Duodenal mucosa (tissue), 2 donors: ENCODE data around the gene MACROD1.

Experiments
- H3K27ac ChIP-seq: one replicate; pipeline ENCODE4 v1.7.0; 2013; ENCODE audit warnings: low read depth, low read length
- H3K27me3 ChIP-seq, 2 donors: one replicate each; pipeline ENCODE4 v1.7.0; 2013; ENCODE audit warnings: low read length in 2 of 2, control low read depth in 1 of 2; ENCODE audit not compliant: insufficient read depth in 2 of 2, control insufficient read depth in 1 of 2
- H3K36me3 ChIP-seq, 2 donors: one replicate each; pipeline ENCODE4 v1.7.0; 2013; ENCODE audit warnings: low read length in 2 of 2, control low read depth in 1 of 2; ENCODE audit not compliant: insufficient read depth in 2 of 2, control insufficient read depth in 1 of 2
- H3K4me1 ChIP-seq, 2 donors: one replicate each; pipeline ENCODE4 v1.7.0; 2013; ENCODE audit warnings: low read length in 2 of 2, control low read depth in 1 of 2; ENCODE audit not compliant: insufficient read depth in 2 of 2, control insufficient read depth in 1 of 2
- H3K4me3 ChIP-seq, 2 donors: one replicate each; pipeline ENCODE4 v1.7.0; 2013; ENCODE audit warnings: low read length in 2 of 2, low read depth in 1 of 2
- H3K9ac ChIP-seq, 2 donors: one replicate each; pipeline ENCODE4 v1.7.0; 2013; ENCODE audit warnings: low read length in 2 of 2, low read depth in 1 of 2
- H3K9me3 ChIP-seq, 2 donors: one replicate each; pipeline ENCODE4 v1.7.0; 2013; ENCODE audit warnings: low read length in 2 of 2, control low read depth in 1 of 2; ENCODE audit not compliant: control insufficient read depth in 1 of 2

The MACROD1 gene

DNA sequence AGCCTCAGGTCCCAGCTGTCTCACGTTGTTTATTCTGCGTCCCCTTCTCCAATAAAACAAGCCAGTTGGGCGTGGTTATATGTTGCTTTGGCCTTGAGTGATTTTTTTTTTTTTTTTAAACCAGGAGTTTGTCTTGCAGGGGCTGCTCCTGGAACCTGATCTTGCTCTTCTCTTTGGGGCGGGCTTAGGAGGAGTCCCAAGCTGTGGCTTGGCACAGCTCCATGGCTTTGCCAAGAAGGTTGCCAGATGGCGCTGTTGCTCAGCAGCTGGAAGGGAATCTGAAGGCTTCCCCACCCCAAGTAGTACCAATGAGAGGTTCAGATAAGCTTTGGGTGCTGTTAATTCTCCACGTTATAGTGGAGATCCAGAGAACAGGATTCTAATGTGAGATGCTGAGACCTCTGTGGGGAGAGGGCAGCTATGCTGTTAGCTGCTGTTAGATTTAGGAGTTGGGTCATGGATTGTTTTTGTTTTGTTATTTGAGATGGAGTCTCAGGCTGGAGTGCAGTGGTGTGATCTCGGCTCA, 38.6 kb upstream of the MACROD1 start:
- H3K4me3 ChIP-seq = no peak overlapping the region
- no peak overlapping the region for H3K27ac ChIP-seq

DNA sequence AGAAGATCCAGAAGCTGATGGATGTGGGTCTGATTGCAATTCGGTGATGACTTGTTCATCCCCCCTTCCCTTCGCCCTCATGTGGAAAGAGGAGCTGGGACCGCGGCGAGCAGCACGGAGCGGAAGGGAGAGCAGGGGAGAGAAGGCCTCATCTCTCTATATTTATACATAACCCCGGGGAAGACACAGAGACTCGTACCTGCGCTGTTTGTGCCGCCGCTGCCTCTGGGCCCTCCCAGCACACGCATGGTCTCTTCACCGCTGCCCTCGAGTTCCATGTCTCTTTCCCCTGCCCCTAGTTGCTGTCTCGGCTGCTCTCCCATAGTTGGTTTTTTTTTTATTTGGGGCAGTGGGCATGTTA, 38.1 kb upstream of the MACROD1 start:
- H3K36me3 ChIP-seq = peaks cover 27 to 40% of the 10 kb centered on the region in 2 donors

More for the DNA sequence above, 38.6 kb upstream of the MACROD1 start:
- Histone ChIP-seq H3K27me3 (no peaks in the 10 kb centered on the region), H3K36me3 (peaks cover 27 to 40% of the 10 kb centered on the region in 2 donors), H3K4me1 (peaks cover 33 to 38% of the 10 kb centered on the region in 2 donors), H3K9ac (no peak overlapping the region), H3K9me3 (no peaks in the 10 kb centered on the region)

DNA sequence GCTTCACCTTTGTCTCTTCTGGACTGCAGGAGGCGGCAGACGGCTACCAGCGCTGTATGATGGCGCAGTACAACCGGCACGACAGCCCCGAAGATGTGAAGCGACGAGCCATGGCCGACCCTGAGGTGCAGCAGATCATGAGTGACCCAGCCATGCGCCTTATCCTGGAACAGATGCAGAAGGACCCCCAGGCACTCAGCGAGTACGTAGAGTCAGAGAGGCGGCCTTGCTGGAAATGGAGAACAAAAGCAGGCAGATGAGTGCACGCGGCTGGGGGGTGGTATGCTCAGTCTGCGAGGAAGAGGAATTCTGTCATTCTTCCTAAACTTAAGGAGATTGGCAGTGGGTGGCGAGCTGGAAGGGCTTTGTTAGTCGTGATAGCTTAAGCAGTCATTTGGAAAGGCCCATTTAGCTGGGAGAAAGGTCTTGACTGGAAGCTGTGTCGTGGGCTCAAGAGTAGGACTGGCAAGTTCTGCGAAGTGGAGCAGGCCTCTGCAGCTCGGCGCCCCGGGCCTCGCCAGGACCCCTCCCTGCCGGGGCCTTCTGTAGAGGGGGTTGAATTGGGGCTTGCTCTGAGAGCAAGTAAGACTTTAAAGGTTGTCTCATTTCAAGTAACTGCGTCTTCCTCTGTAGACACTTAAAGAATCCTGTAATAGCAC, 37.6 kb upstream of the MACROD1 start:
- peaks cover 27 to 45% of the 10 kb centered on the region in 2 donors for H3K36me3 ChIP-seq
- no peak overlapping the region for H3K9ac ChIP-seq
- H3K4me1 ChIP-seq = peaks cover 33 to 38% of the 10 kb centered on the region in 2 donors
- no peak overlapping the region for H3K27ac ChIP-seq
- no peaks in the 10 kb centered on the region for H3K9me3 ChIP-seq
- no peaks in the 10 kb centered on the region for H3K27me3 ChIP-seq
- no peak overlapping the region for H3K4me3 ChIP-seq

More for the DNA sequence above, 38.1 kb upstream of the MACROD1 start:
- H3K4me3 ChIP-seq = no peak overlapping the region
- peaks cover 33 to 38% of the 10 kb centered on the region in 2 donors for H3K4me1 ChIP-seq
- H3K27me3 ChIP-seq = no peaks in the 10 kb centered on the region
- no peaks in the 10 kb centered on the region for H3K9me3 ChIP-seq
- no peak overlapping the region for H3K27ac ChIP-seq
- no peak overlapping the region for H3K9ac ChIP-seq

- no peak overlapping the region for H3K4me3 ChIP-seq
- no peaks in the 10 kb centered on the region for H3K9me3 ChIP-seq
- H3K4me1 ChIP-seq = peaks cover 33 to 38% of the 10 kb centered on the region in 2 donors
- peaks cover 27 to 51% of the 10 kb centered on the region in 2 donors for H3K36me3 ChIP-seq
- H3K9ac ChIP-seq = no peak overlapping the region
- H3K27ac ChIP-seq = no peak overlapping the region
- H3K27me3 ChIP-seq = no peaks in the 10 kb centered on the region
These were observed 37.1 kb upstream of the MACROD1 start for GRCh38 chr11:64202992-64203391.

DNA sequence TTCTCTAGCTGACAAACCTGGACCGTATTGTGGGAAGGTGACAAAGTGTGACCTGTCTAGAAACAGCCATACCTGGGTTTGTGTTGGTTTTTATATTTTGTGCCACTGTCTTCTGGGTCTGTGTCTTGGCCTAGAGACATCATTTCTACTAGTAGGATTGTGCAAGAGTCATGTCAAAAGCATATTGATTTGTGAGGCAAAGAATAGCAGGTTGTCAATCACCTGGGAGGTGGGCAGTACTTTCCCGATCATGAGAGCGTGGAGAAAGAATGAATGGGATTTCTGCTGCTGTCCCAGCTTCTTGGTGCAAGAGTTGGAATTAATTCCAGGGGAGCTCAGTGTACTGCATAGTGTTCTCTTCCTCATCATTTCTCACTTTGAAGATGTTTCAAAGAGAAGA, 35.6 kb upstream of the MACROD1 start:
- Histone ChIP-seq H3K4me3 (no peak overlapping the region), H3K27ac (no peak overlapping the region), H3K27me3 (no peaks in the 10 kb centered on the region), H3K9me3 (no peaks in the 10 kb centered on the region), H3K4me1 (peaks cover 21 to 26% of the 10 kb centered on the region in 2 donors), H3K9ac (no peak overlapping the region), H3K36me3 (peaks cover 40 to 65% of the 10 kb centered on the region in 2 donors)

DNA sequence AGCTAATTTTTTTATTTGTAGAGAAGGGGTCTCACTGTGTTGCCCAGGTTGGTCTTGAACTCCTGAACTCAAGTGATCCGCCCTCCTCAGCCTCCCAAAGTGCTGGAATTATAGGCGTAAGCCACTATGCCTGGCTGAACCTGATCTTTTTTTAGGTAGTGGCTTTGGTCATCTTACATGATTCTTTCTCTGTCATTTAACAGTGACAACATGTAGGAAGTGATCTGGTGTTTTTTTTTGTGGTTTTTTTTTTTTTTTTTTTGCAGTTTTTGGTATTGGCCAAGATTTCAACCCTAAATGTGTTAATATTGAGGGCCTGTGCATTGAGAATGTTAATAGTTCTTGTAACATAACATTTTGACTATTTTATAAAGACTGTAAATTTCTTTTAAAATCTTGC, 32.6 kb upstream of the MACROD1 start:
- H3K9me3 ChIP-seq = no peaks in the 10 kb centered on the region
- peaks cover 60 to 89% of the 10 kb centered on the region in 2 donors for H3K36me3 ChIP-seq
- no peak overlapping the region for H3K4me3 ChIP-seq
- no peaks in the 10 kb centered on the region for H3K4me1 ChIP-seq
- H3K27ac ChIP-seq = no peak overlapping the region
- no peak overlapping the region for H3K9ac ChIP-seq
- no peaks in the 10 kb centered on the region for H3K27me3 ChIP-seq

DNA sequence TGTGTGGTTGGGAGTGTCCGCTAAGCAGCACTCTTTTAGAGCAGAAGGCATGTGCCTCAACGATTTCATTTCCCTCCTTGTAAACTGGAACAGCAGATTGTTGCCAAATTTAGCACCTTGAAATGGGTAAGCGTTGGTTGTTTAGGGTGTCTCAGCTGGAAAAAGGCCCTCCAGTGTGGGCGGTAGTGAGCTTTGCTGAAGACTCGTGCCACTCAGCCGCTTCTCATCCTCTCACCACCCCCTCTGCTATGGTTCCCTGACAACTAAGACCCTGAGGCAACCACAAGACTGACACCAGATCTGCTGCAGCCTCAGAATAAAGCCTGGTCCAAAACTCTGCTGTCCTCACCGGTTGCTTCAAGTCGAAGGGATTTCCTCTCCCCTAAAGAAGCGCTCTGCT, 30.7 kb upstream of the MACROD1 start:
- H3K9me3 ChIP-seq = no peaks in the 10 kb centered on the region
- H3K27me3 ChIP-seq = no peaks in the 10 kb centered on the region
- H3K9ac ChIP-seq = no peak overlapping the region
- H3K4me1 ChIP-seq = no peaks in the 10 kb centered on the region
- H3K27ac ChIP-seq = no peak overlapping the region
- H3K4me3 ChIP-seq = no peak overlapping the region
- peaks cover 55 to 84% of the 10 kb centered on the region in 2 donors for H3K36me3 ChIP-seq

DNA sequence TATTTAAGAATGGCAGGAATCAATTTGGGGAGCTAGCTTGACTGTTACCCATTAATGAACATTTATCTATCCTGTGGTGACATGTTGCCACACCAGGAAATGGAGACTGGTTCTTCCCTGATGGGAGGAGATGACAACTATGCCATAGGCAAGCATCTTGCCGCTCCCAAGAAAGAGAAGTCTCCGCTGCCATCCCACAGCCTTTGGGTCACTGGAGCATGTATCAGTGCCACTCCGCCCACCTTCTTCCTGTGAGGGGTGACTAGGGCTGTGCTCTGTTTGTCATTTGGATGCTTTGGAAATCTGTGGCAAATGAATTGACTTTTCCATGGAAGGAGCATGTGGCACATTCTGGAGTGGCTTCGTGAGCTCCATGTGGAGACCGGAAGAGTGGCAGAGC, 26.5 kb upstream of the MACROD1 start:
- Histone ChIP-seq H3K4me3 (no peak overlapping the region), H3K4me1 (peaks cover 4 to 11% of the 10 kb centered on the region in 2 donors), H3K27me3 (no peaks in the 10 kb centered on the region), H3K9me3 (no peaks in the 10 kb centered on the region), H3K36me3 (peaks cover 40 to 63% of the 10 kb centered on the region in 2 donors), H3K9ac (no peak overlapping the region), H3K27ac (no peak overlapping the region)

DNA sequence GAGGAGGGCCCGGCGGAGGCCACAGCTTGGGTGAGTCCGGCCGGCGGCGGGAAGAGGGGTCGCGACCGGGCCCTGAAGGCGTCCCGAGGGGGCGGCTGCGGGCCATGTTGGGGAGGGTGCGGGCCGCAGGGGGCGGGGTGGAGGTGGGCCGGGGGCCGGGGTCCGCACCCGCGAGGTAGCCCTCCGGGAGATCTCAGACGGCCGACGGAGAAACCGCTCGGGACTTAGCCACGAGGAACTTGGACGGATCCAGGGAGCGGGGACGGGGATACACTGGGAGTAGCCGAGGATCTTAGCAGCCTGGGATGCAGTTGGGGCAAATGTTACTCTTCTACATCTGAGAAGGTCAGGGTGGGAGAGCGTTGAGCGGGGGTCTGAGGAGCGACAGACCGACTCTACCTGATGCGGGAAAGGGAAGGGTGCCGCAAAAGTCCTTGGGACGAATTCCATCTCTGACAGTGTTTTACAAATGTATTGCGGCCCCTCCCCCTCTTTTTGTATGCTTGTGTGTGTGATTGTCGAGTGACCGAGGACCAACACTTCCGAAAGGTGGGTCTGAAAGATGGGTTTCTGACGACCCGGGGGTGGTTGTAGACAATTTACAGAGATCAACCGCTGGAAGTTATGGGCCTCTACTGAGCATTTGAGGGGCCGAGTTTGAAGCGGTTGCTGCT, 20.7 kb upstream of the MACROD1 start:
- H3K4me3 ChIP-seq = no peak overlapping the region
- H3K9me3 ChIP-seq = no peaks in the 10 kb centered on the region
- H3K27me3 ChIP-seq = no peaks in the 10 kb centered on the region
- H3K27ac ChIP-seq = no peak overlapping the region
- H3K4me1 ChIP-seq = peaks cover 20 to 35% of the 10 kb centered on the region in 2 donors
- H3K9ac ChIP-seq = no peak overlapping the region
- H3K36me3 ChIP-seq = peaks cover 0 to 11% of the 10 kb centered on the region in 2 donors

DNA sequence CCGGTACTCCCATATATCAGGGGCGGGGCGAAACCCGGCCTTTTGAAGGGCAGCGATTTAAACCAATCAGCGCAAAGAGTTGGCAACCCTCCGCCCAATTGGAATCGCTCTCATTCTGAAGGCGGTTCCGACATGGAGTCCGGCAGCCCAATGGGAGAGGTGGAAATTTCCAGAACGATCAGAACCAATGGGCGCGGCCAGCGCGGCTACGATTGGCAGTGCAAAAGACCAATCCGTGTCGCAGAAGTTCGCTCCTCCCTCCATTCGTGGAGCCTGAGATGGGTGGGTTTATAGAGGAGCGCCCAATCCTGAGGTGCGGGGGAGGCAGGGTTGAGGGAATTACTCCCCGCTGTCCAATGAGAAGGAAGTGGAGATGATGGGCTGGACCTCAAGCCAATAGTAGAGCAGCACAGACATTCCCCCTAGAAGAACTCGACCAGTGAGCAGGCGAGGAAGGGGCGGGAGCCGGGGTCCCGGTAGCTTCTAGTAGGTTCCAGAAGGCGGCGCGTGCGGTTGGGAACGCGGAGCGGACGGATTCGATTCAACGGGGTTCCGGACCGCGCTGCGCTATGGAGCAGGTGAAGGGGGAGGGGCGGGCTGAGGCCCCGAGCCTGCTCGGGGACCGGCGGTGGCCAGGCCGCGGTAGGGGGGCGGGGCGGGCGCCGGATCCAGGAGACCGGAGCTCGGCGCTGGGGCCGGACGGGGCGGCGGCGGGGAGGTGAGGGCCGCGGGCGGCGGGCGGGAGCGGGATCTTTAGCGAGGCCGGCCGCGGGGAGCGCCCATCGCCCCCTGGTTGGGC, 20.0 kb upstream of the MACROD1 start, which contains the start of gene STIP1:
Gene STIP1, plus strand, starts transcription at position 479 of the 799 bp plus-strand sequence. Its CDS starts 91 bp downstream, at position 570.
- H3K4me1 ChIP-seq = peaks cover 24 to 43% of the 10 kb centered on the region in 2 donors
- H3K9me3 ChIP-seq = no peaks in the 10 kb centered on the region
- H3K27me3 ChIP-seq = no peaks in the 10 kb centered on the region
- peak within 1 kb of the TSS; percentile 91 to 98 for H3K9ac ChIP-seq
- H3K36me3 ChIP-seq = peaks cover 0 to 10% of the 10 kb centered on the region in 2 donors
- peak within 1 kb of the TSS; percentile 84 to 87 for H3K4me3 ChIP-seq
- peak within 1 kb of the TSS; percentile 94 for H3K27ac ChIP-seq
